ENCODE data around the gene ANK3.

ANK3 gene

GRCh38 chr10:59984415-59984814, 405.3 kb downstream of the ANK3 start:
- no peak overlapping the region for H3K4me3 ChIP-seq (ENCODE audit: low read depth, low read length)
- TF ChIP-seq CTCF (IDR thresholded peaks at IDR 0.05; ENCODE audit: low read depth, low read length, missing control alignments) = no peak
- DNase-seq (ENCODE audit: low read depth) = no peak
- in situ Hi-C loops (cut with HindIII; ENCODE audit: low sequenced_read_pairs) = no loop called here

DNA sequence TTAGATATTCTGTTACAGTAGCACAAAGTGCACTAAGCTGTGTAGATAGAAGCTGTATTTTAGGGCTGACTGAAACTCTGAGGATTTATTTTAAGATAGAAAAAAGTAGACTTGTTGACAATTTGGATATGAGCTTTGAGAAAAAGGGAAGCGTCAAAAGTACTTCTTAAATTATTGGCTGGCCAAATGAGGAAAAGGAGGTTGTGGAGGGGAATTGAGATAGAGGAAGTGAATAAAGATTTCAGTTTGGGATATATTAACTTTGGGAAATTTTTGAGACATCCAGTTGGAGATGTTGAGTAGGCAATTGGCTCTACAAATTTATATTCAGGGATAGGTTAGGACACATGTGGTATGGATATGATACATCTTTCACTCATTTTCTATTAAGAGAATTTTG, 409.3 kb downstream of the ANK3 start:
- TF ChIP-seq CTCF (IDR thresholded peaks at IDR 0.05; ENCODE audit: low read depth, low read length, missing control alignments) = no peak
- in situ Hi-C loops (cut with HindIII; ENCODE audit: low sequenced_read_pairs) = no loop called here
- no peak for DNase-seq (ENCODE audit: low read depth)
- H3K4me3 ChIP-seq (ENCODE audit: low read depth, low read length) = no peak overlapping the region

- TF ChIP-seq CTCF (IDR thresholded peaks at IDR 0.05; ENCODE audit: low read depth, low read length, missing control alignments) = no peak
- in situ Hi-C loops (cut with HindIII; ENCODE audit: low sequenced_read_pairs) = no loop called here
- H3K4me3 ChIP-seq (ENCODE audit: low read depth, low read length) = no peak overlapping the region
- no peak for DNase-seq (ENCODE audit: low read depth)
Observed at GRCh38 chr10:59977486-59977885, 412.2 kb downstream of the ANK3 start.

DNA sequence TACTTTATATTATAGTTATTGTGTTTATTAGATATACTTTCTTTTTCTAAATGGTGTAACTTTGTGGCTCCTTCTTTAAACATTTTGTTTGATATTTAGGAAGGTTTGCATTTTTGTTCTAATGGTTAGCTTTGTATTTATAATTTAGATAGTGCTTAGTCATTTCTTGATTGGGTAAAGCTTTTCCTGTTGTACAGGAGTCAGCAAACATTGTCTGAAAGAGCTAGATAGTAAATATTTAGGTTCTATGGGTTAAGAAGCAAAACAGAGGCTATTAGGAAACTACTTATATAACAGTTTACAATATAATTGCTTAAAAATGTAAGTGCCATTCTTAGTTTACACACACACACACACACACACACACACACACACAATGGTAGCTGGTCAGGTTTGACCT, 412.8 kb downstream of the ANK3 start:
- in situ Hi-C loops (cut with HindIII; ENCODE audit: low sequenced_read_pairs) = no loop called here
- no peak overlapping the region for H3K4me3 ChIP-seq (ENCODE audit: low read depth, low read length)
- DNase-seq (ENCODE audit: low read depth) = no peak
- no peak for TF ChIP-seq CTCF (IDR thresholded peaks at IDR 0.05; ENCODE audit: low read depth, low read length, missing control alignments)

Measured in astrocyte of the cerebellum (primary cell).